ENCODE data around the gene COL8A2.

- TF ChIP-seq CTCF (IDR thresholded peaks at IDR 0.05; ENCODE audit: low read length) (peak; percentile 78), EZH2 (IDR thresholded peaks at IDR 0.05; ENCODE audit: borderline replicate concordance, low read length) (no peak)
Observed at GRCh38 chr1:36134505-36135329, 9.7 kb upstream of the COL8A2 start.

Data from OCI-LY1 (cell line).